Mucosa of descending colon (tissue), 3 donors: ENCODE results near the gene AGTRAP. TPM values are rescaled to one million over a fixed set of nuclear protein-coding genes. Genes with fewer than 3 reads are reported as not detected.

Experiments
- ATAC-seq: fragments of 200-7000 bp; cut with Tn5 transposase; one replicate; pipeline ENCODE4 v1.9.1; 2020; ENCODE audit warnings: mild to moderate bottlenecking, moderate library complexity
- DNase-seq, 3 donors: peaks; one replicate each; pipeline ENCODE4 v3.0.0-alpha.2; 2020
- H3K36me3 ChIP-seq: fragments of 200-600 bp; one replicate; pipeline ENCODE4 v1.8.0; 2021; ENCODE audit warnings: low read depth, mild to moderate bottlenecking
- H3K4me1 ChIP-seq: fragments of 200-600 bp; one replicate; pipeline ENCODE4 v1.8.0; 2021; ENCODE audit warnings: low read depth, mild to moderate bottlenecking
- H3K4me3 ChIP-seq: fragments of 200-600 bp; one replicate; pipeline ENCODE4 v1.8.0; 2021; ENCODE audit warnings: mild to moderate bottlenecking
- H3K9me3 ChIP-seq: fragments of 200-600 bp; one replicate; pipeline ENCODE4 v1.8.0; 2021; ENCODE audit warnings: mild to moderate bottlenecking
- CTCF ChIP-seq: fragments of 200-600 bp; IDR thresholded peaks from one replicate; pipeline ENCODE4 v1.8.0; 2022; ENCODE audit warnings: antibody characterized with exemption, mild to moderate bottlenecking
- intact Hi-C, 2 donors: fragments of 100-400 bp; cut with DNase I in 1 of 2; cut with micrococcal nuclease in 1 of 2; formaldehyde crosslinking; loops; one replicate each; pipeline versions ENCODE4 v1.11.0 to v1.11.1; 2022; cut with DNase I, micrococcal nuclease
- total RNA-seq, 3 donors: library from RNA; stranded (reverse); fragmentation: NEBNext Ultra II Directional in 2 of 3; extraction: Animal tissue kit (Norgen Biotek cat#: 25700) in 2 of 3; gene quantifications; one replicate each; pipeline versions ENCODE4 v1.2.1 to v1.2.4, GENCODE V29; 2021 to 2023
- donor health status: DM: no; HTN: no; CAD: no; lungs with moderate emphysema.
- donor health status: DM: no; HTN: no; CAD: no.
- donor health status: DM: no; HTN: yes; CAD: no.

The AGTRAP gene
- total RNA-seq, 3 donors from 2014 or later = 11.8 to 23.4 (median 22.6) TPM

DNA sequence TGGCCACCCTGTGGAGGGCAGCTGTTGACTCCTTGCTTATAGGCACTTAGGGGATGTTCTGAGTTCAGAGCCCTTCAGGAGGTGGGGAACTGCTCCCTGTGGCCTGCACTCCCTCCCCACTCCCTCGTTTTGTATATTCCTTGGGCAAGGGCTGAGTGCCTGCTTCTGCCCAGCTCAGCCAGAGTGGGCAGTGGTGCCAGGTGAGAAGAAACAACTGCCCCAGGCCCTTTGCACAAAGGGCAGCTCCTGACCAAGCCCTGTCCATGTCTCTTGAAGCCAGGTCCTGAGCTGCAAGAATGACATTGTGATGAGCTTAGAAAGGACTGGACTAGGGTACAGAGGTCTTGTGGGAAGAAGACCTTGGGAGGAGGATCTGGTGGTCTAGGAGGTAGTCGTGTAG lies 2.2 kb downstream of the AGTRAP start:
- intact Hi-C loops = no loop called here
- Histone ChIP-seq H3K9me3 (no peaks in the 10 kb centered on the region), H3K4me1 (peaks cover 11% of the 10 kb centered on the region), H3K4me3 (no peak overlapping the region), H3K36me3 (no peaks in the 10 kb centered on the region)
- DNase-seq = no peak
- no peak for TF ChIP-seq CTCF
- no peak for ATAC-seq

DNA sequence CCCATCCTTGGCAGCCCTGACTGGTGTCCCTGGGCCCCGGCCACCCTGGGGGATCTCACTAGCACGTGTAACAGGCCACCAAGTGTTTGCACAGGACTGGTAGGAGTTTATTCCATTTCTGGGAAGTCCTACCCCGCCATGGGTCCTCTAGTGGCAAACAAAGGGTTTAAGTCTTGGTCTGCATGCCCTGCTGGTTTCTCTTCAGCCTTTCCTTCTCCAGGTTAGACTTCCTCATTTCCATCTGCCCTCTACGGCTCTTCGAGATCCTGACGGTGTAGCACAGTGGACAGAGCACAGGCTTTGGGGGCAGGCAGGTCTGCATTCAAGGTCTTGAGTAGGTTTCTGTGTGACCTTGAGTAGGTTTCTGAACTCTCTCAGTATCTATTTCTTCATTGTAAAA lies 2.8 kb downstream of the AGTRAP start:
- DNase-seq (no peak), ATAC-seq (no peak)
- no peak for TF ChIP-seq CTCF
- intact Hi-C loops = no loop called here
- Histone ChIP-seq H3K36me3 (no peaks in the 10 kb centered on the region), H3K4me1 (peaks cover 11% of the 10 kb centered on the region), H3K4me3 (no peak overlapping the region), H3K9me3 (no peaks in the 10 kb centered on the region)

DNA sequence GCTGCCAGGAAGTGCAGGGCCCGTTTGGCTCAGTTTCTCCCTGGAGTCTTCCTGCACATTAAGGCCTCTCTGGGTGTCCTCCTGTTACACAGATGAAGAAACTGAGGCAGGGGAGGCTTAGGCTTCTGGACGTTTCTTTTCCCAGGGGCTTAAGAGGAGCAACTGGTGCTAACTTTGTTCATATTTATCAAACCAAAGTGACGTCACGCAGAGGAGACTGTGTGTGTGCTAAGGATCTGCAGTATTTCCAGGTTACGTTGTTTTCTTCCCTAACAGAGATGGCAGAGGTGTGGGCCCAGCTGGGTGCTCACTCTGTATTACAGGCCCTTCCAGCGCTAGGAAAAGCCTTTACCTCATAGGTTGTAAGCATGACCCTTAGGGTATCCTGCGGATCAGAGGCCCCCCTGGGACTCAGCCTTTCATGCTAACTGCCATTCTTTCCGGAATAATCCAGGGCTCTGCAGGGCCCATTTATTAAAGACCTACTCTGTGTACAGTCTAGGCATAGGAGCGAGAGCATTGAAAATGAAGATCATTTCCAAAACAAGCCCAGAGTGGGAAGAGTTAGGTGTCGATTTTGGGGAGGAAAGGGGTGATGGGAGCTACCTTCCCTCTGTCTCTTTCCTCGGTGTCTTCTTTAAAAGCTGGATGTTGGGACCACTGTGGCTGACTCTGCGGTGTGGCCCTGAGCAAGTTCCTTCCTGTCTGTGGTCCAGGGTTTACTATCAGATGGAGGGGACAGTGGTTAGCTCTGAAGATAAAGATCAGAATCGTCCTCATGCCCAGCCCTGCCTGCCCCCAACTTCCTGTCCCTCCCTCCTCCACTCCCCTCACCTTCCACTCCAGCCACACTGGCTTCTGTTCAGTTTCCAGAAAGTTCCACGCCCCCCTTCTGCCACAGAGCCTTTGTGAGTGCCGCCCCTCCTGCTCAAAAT lies 4.6 kb downstream of the AGTRAP start:
- intact Hi-C loops = no loop called here
- Histone ChIP-seq H3K36me3 (no peaks in the 10 kb centered on the region), H3K4me1 (peaks cover 8% of the 10 kb centered on the region), H3K9me3 (no peaks in the 10 kb centered on the region), H3K4me3 (no peak overlapping the region)
- TF ChIP-seq CTCF = no peak
- ATAC-seq (no peak), DNase-seq (no peak)

GRCh38 chr1:11741482-11741881 lies 5.5 kb downstream of the AGTRAP start:
- TF ChIP-seq CTCF = no peak
- no peak for DNase-seq
- Histone ChIP-seq H3K36me3 (no peaks in the 10 kb centered on the region), H3K4me1 (peaks cover 5% of the 10 kb centered on the region), H3K9me3 (no peaks in the 10 kb centered on the region), H3K4me3 (no peak overlapping the region)
- intact Hi-C loops = no loop called here
- no peak for ATAC-seq

GRCh38 chr1:11741919-11742558 lies 6.1 kb downstream of the AGTRAP start:
- DNase-seq (no peak), ATAC-seq (no peak)
- intact Hi-C loops = no loop called here
- H3K4me1 ChIP-seq = peaks cover under 1% of the 10 kb centered on the region
- H3K9me3 ChIP-seq = no peaks in the 10 kb centered on the region
- H3K36me3 ChIP-seq = no peaks in the 10 kb centered on the region
- H3K4me3 ChIP-seq = no peak overlapping the region
- no peak for TF ChIP-seq CTCF
